Mammary epithelial cell (primary cell): ENCODE data around the gene CAAP1.

Source experiments
- CTCF ChIP-seq, 2 donors: IDR thresholded peaks in 1 of 2; conservative IDR thresholded peaks in 1 of 2; 2 replicates each; pipeline ENCODE4 v1.5.1; 2011 to 2012; ENCODE audit warnings: inconsistent platforms in 2 of 2, low read length in 2 of 2, mild to moderate bottlenecking in 2 of 2, control low read depth in 1 of 2, low read depth in 1 of 2; ENCODE audit not compliant: insufficient read depth in 1 of 2; ENCODE audit errors: extremely low read depth in 1 of 2
- EZH2 ChIP-seq: IDR thresholded peaks from 2 replicates; pipeline ENCODE4 v1.6.1; 2012; ENCODE audit warnings: low read length, inconsistent platforms, borderline replicate concordance

- TF ChIP-seq CTCF (conservative IDR thresholded peaks at IDR 0.05 in 1 of 2, IDR thresholded peaks at IDR 0.05 in 1 of 2; ENCODE audit: extremely low read depth in 1 of 2, insufficient read depth in 1 of 2, low read depth in 1 of 2, low read length in 2 of 2) (no peak), EZH2 (no peak)
These were observed 47.5 kb upstream of the CAAP1 start for GRCh38 chr9:26939955-26940711.
